Endothelial cell of umbilical vein (primary cell): ENCODE results near the gene CHTF8. TPM values are rescaled to one million over a fixed set of nuclear protein-coding genes. Genes with fewer than 3 reads are reported as not detected.
A peak's percentile ranks its signal among the peaks of the same experiment; 100 is the strongest.

Source experiments
- BruUV-seq: library from RNA; stranded (reverse); fragments of 400-500 nt; replicated peaks from 2 replicates; lab custom pipeline; 2021; lab: Mats Ljungman, UMichigan
- CTCF ChIA-PET: fragments of 300-600, 350-600 bp; sonication (Branson Sonifier 250); formaldehyde crosslinking; loops from one replicate; lab custom pipeline; 2021; ENCODE audit warnings: antibody characterized with exemption, inconsistent platforms; lab: Charles Lee
- POLR2A ChIA-PET: fragments of 300-600, 350-600 bp; sonication (Branson Sonifier 250); formaldehyde crosslinking; loops from one replicate; lab custom pipeline; 2021; ENCODE audit warnings: antibody characterized with exemption, inconsistent platforms; lab: Charles Lee
- DNase-seq: peaks from one replicate; pipeline ENCODE4 v3.0.0-alpha.2; 2011; ENCODE audit warnings: low read depth, low spot score
- FAIRE-seq: peaks from 2 replicates; lab custom pipeline; 2011; peaks lifted over from hg19 to GRCh38; lab: Jason Lieb, UNC
- H2AFZ ChIP-seq: 2 replicates; pipeline ENCODE4 v1.6.0; 2012; ENCODE audit warnings: low read depth, low read length, control low read depth, inconsistent platforms
- H3K27ac ChIP-seq: 2 replicates; pipeline ENCODE4 v1.5.1; 2011; ENCODE audit warnings: low read depth, mild to moderate bottlenecking, control low read depth, low read length, moderate library complexity; ENCODE audit not compliant: insufficient read depth
- H3K27me3 ChIP-seq, 2 experiments: 2 replicates each; pipeline versions ENCODE4 v1.6.0 to v1.6.1; 2011; ENCODE audit warnings: low read length in 2 of 2, mixed read lengths in 1 of 2; ENCODE audit not compliant: control insufficient read depth in 2 of 2, insufficient read depth in 2 of 2
- H3K36me3 ChIP-seq, 2 experiments: 2 replicates in 1 of 2; 3 replicates in 1 of 2; pipeline ENCODE4 v1.5.1; 2011; ENCODE audit warnings: low read length in 2 of 2, mild to moderate bottlenecking in 1 of 2, moderate library complexity in 1 of 2; ENCODE audit not compliant: control insufficient read depth in 2 of 2, insufficient read depth in 2 of 2; ENCODE audit errors: extremely low read depth in 1 of 2
- H3K4me1 ChIP-seq: 3 replicates; pipeline ENCODE4 v1.5.1; 2011; ENCODE audit warnings: mild to moderate bottlenecking, low read length; ENCODE audit not compliant: control insufficient read depth, insufficient read depth; ENCODE audit errors: extremely low read depth
- H3K4me2 ChIP-seq: 2 replicates; pipeline ENCODE4 v1.6.1; 2011; ENCODE audit warnings: low read length, control low read depth, mixed read lengths; ENCODE audit not compliant: insufficient read depth
- H3K4me3 ChIP-seq, 3 experiments: fragments of 200-600 bp in 1 of 3; sonication (generic), shearing (Covaris generic) in 1 of 3; replicated peaks in 1 of 3; 2 replicates each; pipeline ENCODE4 v1.5.1; 2011 to 2016; ENCODE audit warnings: control low read depth in 3 of 3, low read length in 3 of 3, mild to moderate bottlenecking in 2 of 3, inconsistent platforms in 1 of 3, low read depth in 1 of 3, moderate library complexity in 1 of 3; ENCODE audit not compliant: insufficient read depth in 1 of 3
- H3K79me2 ChIP-seq: 2 replicates; pipeline ENCODE4 v1.6.0; 2012; ENCODE audit warnings: low read length, inconsistent platforms; ENCODE audit not compliant: control insufficient read depth, insufficient read depth
- H3K9ac ChIP-seq: replicated peaks from 2 replicates; pipeline ENCODE3; 2011; ENCODE audit warnings: low read length, control low read depth; ENCODE audit not compliant: insufficient read depth; ENCODE audit errors: extremely low read depth
- H3K9me1 ChIP-seq: replicated peaks from 3 replicates; pipeline ENCODE4 v1.6.0; 2011; ENCODE audit warnings: mild to moderate bottlenecking, low read length; ENCODE audit not compliant: control insufficient read depth, insufficient read depth; ENCODE audit errors: extremely low read depth
- H3K9me3 ChIP-seq: replicated peaks from 2 replicates; pipeline ENCODE4 v1.5.1; 2012; ENCODE audit warnings: low read length, inconsistent platforms; ENCODE audit not compliant: control insufficient read depth, insufficient read depth
- H4K20me1 ChIP-seq: replicated peaks from 2 replicates; pipeline ENCODE3; 2011; ENCODE audit warnings: mild to moderate bottlenecking, low read length; ENCODE audit not compliant: control insufficient read depth, insufficient read depth; ENCODE audit errors: extremely low read depth
- EZH2 ChIP-seq: IDR thresholded peaks from 2 replicates; pipeline ENCODE4 v1.6.1; 2012; ENCODE audit warnings: borderline replicate concordance, low read depth, mild to moderate bottlenecking, moderate library complexity, low read length, inconsistent platforms; ENCODE audit not compliant: severe bottlenecking
- FOS ChIP-seq: IDR thresholded peaks from 2 replicates; pipeline ENCODE4 v1.6.1; 2011; ENCODE audit warnings: mild to moderate bottlenecking, low read length, moderate library complexity, borderline replicate concordance; ENCODE audit not compliant: insufficient read depth
- GATA2 ChIP-seq: IDR thresholded peaks from 2 replicates; pipeline ENCODE4 v1.7.0; 2011; ENCODE audit warnings: low read depth, mild to moderate bottlenecking, moderate library complexity, mixed read lengths, low read length; ENCODE audit not compliant: insufficient read length, insufficient read depth
- JUN ChIP-seq: IDR thresholded peaks from 2 replicates; pipeline ENCODE4 v1.6.1; 2011; ENCODE audit warnings: borderline replicate concordance, low read depth; ENCODE audit not compliant: insufficient read length, insufficient read depth
- MYC ChIP-seq: IDR thresholded peaks from one replicate; pipeline ENCODE4 v1.6.1; 2011; ENCODE audit warnings: mild to moderate bottlenecking, low read depth, low read length
- POLR2A ChIP-seq: IDR thresholded peaks from 2 replicates; pipeline ENCODE4 v1.6.1; 2012; ENCODE audit warnings: low read depth, mild to moderate bottlenecking, control low read depth, low read length
- POLR2AphosphoS5 ChIP-seq: IDR thresholded peaks from 2 replicates; pipeline ENCODE4 v1.6.1; 2012; ENCODE audit warnings: low read depth, mild to moderate bottlenecking, control low read depth, low read length, moderate library complexity; ENCODE audit not compliant: insufficient read depth
- dilution Hi-C: fragments of 300-500 bp; cut with MboI; formaldehyde crosslinking; loops from one replicate; pipeline ENCODE4 v1.15.0; 2019; ENCODE audit warnings: low sequenced_read_pairs; ENCODE audit not compliant: extremely low pct_ligation_motif_present
- intact Hi-C: fragments of 100-400 bp; cut with micrococcal nuclease; formaldehyde crosslinking; loops from one replicate; pipeline ENCODE4 v1.10.0; 2022
- polyA plus RNA-seq, 4 experiments: library from polyadenylated mRNA; depleted of rRNA in 3 of 4; stranded (reverse) in 3 of 4; unstranded in 1 of 4; fragments of >200 nt; gene quantifications; 2 replicates each; pipeline versions ENCODE4 v1.2.1 to v1.2.3, GENCODE V29; 2011 to 2012; ENCODE audit warnings: missing spikeins in 1 of 4
- total RNA-seq: library from RNA; stranded (reverse); gene quantifications from 2 replicates; pipeline ENCODE4 v1.2.3, GENCODE V29; 2021
- TF ChIP-seq, protein P1 (sequence below), 2 donors: IDR thresholded peaks; 1 replicate in 1 of 2; 2 replicates in 1 of 2; pipeline ENCODE4 v1.5.1; 2011; ENCODE audit warnings: low read length in 2 of 2, mild to moderate bottlenecking in 2 of 2, moderate library complexity in 2 of 2, control low read depth in 1 of 2, inconsistent platforms in 1 of 2, low read depth in 1 of 2; ENCODE audit not compliant: insufficient read depth in 1 of 2; ENCODE audit errors: extremely low read depth in 1 of 2
- TF ChIP-seq, protein P2 (sequence below): IDR thresholded peaks from 2 replicates; pipeline ENCODE4 v1.6.1; 2011; ENCODE audit not compliant: insufficient read depth, insufficient read length

The CHTF8 gene
- total and polyA plus RNA-seq, 2 donors (not counting 3 experiments of a cell fraction or from before 2014, with no cell fraction given), result 128 to 131 TPM

DNA sequence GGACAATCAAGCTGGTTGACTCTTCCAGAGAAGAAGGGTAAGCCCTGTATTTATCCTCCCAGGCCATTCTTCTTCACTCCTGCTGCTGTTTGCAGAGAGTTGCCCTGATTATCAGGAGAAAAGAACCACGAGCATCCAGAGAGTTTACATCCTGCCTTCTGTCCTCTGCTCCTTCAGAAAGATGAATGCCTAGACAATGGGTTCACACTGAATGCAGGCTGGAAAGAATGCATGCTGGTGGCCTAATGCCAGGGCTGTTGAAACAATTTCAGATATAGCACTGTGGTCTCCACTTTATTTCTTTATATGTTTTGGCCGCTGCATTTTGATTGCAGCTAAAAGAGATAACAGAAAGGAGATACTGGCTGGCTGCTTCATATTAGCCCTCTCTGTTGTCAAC, 48.1 kb downstream of the CHTF8 start:
- BruUV-seq, result no TSS peak
- H3K4me1 ChIP-seq, result peaks cover 5% of the 10 kb centered on the region
- DNase-seq (peak; percentile 66), FAIRE-seq (peak; percentile 66)
- intact Hi-C loops, result no loop called here
- H3K9me1 ChIP-seq, result no peaks in the 10 kb centered on the region
- no peak overlapping the region for H3K4me3 ChIP-seq
- H3K9me3 ChIP-seq, result no peaks in the 10 kb centered on the region
- no peak overlapping the region for H3K4me2 ChIP-seq
- H3K79me2 ChIP-seq, result no peaks in the 10 kb centered on the region
- dilution Hi-C loops, result no loop called here
- no peaks in the 10 kb centered on the region for H4K20me1 ChIP-seq
- no peaks in the 10 kb centered on the region for H3K36me3 ChIP-seq
- TF ChIP-seq GATA2 (no peak), JUN (no peak), FOS (no peak), POLR2AphosphoS5 (no peak), POLR2A (no peak), EZH2 (no peak), MYC (no peak)
- TF ChIP-seq, protein P1, sequence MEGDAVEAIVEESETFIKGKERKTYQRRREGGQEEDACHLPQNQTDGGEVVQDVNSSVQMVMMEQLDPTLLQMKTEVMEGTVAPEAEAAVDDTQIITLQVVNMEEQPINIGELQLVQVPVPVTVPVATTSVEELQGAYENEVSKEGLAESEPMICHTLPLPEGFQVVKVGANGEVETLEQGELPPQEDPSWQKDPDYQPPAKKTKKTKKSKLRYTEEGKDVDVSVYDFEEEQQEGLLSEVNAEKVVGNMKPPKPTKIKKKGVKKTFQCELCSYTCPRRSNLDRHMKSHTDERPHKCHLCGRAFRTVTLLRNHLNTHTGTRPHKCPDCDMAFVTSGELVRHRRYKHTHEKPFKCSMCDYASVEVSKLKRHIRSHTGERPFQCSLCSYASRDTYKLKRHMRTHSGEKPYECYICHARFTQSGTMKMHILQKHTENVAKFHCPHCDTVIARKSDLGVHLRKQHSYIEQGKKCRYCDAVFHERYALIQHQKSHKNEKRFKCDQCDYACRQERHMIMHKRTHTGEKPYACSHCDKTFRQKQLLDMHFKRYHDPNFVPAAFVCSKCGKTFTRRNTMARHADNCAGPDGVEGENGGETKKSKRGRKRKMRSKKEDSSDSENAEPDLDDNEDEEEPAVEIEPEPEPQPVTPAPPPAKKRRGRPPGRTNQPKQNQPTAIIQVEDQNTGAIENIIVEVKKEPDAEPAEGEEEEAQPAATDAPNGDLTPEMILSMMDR (IDR thresholded peaks at IDR 0.05; ENCODE audit: extremely low read depth in 1 of 2, insufficient read depth in 1 of 2, low read depth in 1 of 2, low read length in 2 of 2), result no peak
- TF ChIP-seq, protein P2, sequence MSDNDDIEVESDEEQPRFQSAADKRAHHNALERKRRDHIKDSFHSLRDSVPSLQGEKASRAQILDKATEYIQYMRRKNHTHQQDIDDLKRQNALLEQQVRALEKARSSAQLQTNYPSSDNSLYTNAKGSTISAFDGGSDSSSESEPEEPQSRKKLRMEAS, result no peak
- H2AFZ ChIP-seq, result no peak overlapping the region
- H3K9ac ChIP-seq, result no peak overlapping the region
- CTCF ChIA-PET, result interaction anchor here (0.8 to 1.3 kb wide), 3 partner anchors 11 to 29 kb away, joined by 3 to 6 read pairs (median 4); partner anchors contain the start of gene HAS3
- H3K27me3 ChIP-seq, result no peaks in the 10 kb centered on the region
- H3K27ac ChIP-seq, result no peak overlapping the region
- POLR2A ChIA-PET, result no interaction called here
